HG03135 (cell line): ENCODE data around the gene EMC1.
"Not testable (repeated sequence)": the region's sequence is repeated elsewhere in the genome, so short reads cannot be mapped to it uniquely, and the experiment has no call there.

ENCODE experiments used
- ATAC-seq: cut with Tn5 transposase; IDR thresholded peaks from one replicate; pipeline ENCODE4 v1.9.1; 2021; ENCODE audit warnings: mild to moderate bottlenecking, moderate library complexity; ENCODE audit not compliant: unreplicated experiment

Gene EMC1

DNA sequence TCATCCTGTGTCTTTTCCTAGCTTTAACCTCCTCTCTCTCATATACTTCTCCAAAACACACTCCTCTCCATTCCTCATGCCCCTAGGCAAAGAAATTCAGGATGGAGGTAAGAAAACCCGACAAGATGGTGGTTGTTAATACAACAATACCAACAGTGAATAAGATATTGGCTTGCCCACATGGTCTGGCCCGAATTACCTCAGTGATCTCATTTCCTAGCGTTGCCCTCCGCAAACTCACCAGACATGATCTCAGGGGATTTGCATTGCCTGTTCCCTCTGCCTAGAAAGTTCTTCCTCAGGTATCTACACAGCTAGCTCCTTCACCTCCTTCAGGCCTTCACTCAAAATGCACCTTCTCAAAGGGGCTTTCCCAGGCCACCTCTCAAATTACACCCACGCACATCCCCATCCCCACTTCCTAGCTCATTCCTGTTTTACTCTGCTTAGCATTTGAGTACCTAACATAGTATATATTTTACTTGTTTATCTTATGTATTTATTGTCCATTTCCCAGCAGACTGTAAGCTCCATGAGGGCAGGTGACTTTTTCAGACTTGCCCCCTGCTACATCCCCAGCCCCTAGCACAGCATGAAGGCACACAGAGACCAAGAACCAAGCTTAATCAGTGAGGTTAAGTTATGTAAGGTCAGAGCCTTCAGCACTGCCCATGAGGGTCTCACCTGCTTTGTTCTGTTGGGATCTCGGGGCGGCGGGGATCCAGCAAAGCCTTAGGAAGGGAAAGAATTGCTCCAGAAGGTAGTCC, 31.1 kb downstream of the EMC1 start:
- ATAC-seq: no peak

DNA sequence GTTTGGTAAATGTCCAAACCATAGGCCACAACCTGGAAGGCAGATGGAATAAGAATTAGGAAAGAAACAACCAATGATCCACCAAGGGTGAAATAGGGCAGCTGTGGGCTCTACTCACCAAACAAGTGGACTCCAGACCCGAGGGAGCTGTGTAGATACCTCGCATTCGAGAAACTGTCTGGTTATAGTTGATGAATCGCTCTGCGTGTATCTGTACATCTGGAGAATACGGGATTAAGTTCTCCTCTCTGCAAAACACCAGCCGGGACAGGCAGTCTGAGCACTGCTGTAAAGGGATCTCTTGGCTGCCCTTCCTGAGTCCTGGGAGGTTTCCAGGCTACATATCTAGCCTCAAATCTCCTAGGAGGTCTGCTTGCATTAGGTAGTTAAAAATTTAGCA, 31.9 kb downstream of the EMC1 start:
- no peak for ATAC-seq

DNA sequence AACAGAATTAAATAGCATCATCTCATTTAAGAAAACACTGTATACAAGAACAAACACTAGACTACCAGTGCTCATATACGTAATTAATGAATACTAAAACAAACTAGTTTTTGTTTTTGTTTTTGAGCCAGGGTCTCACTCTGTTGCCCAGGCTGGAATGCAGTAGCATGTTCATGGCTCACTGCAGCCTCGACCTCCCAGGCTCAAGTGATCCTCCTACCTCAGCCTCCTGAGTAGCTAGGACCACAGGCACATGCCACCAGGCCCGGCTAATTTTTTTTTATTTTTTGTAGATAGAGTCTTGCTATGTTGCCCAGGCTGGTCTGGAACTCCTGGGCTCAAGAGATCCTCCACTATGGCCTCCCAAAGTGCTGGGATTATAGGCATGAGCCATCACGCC, 34.7 kb downstream of the EMC1 start:
- not testable (repeated sequence) for ATAC-seq

DNA sequence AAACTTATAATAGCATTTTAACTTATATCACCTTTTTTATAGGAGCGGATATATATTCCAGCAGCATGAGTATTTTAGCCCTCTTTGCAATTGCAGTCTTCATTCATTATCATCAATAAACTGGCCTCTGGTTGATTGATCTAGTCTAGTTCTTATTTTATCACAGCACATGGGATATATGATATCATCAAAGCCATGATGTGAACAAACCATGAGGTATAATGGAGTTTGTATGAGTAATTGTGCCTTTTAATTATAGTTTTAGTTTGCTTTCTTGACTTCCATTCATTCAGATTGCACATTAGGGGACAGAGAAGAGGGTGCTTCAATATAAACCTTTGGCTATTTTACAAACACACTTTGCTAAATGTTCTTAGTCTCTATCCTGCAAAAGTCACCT, 37.7 kb downstream of the EMC1 start:
- no peak for ATAC-seq

DNA sequence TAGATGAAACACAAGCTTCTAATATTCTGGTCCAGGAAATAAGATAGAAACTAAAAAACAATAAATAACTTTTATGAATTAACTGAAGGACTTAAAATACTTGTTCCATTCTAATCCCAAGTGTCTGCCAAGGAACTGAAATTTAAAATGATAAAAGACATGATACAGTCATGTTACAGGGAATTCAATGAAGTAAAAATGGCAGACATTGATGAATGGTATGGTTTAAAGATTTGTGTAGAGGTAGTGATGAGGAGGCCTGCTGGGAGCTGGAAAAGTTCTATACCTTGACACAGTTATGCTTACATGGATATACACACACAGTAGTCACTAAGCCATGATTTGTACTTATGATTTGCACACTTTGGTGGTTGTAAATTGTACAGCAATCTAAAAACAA, 39.2 kb downstream of the EMC1 start:
- no peak for ATAC-seq

DNA sequence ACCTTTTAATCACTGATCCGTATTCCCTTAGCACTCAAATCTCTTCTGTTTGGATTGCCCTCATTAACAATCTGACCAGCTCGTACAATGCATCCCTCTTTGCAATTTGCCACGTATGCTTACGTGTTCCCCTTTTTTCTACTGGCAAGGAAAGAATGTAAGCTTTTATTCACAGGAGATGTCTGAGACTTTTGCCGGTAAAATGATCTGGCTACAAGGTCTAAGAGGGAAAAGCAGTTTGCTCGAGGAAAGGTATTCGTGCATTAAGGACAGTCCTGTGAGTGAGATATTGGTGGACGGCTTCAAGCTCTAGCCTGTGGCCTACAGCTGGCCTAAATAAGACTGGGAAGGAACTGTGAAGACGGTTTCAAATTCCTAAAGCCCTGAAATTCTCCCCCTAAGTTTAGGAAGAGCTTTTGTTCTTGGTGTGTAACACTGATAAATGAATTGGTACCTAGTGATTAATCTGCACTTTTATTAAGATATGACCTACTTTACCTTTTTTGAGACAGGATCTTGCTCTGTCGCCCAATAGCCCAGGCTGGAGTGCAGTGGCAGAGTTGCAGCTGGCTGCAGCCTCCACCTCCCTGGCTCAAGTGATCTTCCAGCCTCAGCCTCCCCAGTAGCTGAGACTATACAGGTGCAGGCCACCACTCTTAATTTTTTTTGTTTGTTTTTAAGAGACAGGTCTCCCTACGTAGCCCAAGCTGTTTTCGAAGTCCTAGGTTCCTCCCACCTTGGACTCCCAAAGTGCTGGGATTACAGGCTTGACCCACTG, 40.4 kb downstream of the EMC1 start:
- no peak for ATAC-seq

DNA sequence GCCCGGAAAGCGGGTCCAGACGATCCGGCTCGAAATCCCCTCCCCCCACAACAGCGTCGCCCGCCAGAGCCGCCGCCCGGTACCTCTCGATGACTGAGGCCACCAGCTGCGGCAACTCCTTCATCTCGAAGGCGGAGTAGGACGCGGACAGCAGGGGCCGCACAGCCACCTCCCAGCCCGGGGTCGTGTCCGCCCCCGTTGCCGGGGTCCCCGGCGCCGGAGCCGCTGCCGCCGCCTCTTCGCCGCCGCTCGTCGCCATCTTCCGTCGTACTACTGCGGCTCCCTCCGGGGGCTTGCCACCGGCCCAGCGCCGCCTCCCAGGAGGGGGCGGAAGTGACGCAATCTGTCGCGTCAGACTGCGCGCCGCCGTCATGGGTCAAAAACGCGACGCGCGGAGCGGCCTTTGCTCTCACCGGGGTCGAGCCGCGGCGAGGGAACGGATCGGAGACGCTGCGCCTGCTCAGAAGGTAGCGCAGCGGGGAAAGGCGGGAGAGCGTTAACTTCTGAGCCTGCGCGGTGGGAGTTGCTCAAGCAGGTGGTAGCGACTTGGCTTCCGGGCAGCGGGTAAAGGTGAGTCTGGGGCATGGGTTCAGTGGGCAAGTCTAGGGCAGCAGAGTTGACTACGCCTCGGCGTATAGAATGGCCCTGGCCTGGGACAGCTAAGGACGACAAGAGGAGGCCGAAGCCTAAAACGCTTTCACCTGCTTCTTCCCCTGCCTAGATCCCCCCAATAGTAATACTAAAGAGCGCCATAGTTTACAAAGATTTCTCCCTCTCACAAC, 41.1 kb downstream of the EMC1 start, which contains the start of gene UBR4:
Gene UBR4 (minus strand): TSS at position 277 of the 782 bp plus-strand sequence. CDS start 18 bp downstream, at position 259.
- peak; percentile 76 for ATAC-seq

DNA sequence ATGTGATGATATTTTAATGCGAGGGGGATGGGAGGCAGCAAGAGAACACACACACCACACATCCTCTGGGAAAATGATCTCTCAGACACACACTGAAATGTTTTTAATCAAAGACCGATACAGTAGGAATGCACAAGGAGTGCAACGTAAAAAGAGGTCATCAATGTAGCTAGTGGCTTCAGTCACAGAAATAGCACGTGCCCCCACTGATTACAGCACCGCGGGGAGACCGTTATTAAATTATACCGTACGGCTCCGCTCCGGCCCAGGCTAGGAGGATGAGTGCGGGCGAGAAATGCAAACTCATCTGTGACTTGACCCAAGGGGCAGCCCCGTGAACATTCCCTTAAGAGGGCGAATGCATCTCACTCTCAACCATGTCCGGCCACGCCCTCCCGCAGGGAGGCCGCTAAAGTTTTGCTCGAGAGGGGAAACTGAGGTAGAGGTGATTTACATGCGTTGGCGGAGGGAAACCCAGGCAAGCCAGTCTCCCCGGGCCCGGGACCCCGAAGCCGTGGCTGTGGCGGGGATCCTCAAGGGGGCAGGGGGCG, 41.8 kb downstream of the EMC1 start:
- ATAC-seq: peak; percentile 49

DNA sequence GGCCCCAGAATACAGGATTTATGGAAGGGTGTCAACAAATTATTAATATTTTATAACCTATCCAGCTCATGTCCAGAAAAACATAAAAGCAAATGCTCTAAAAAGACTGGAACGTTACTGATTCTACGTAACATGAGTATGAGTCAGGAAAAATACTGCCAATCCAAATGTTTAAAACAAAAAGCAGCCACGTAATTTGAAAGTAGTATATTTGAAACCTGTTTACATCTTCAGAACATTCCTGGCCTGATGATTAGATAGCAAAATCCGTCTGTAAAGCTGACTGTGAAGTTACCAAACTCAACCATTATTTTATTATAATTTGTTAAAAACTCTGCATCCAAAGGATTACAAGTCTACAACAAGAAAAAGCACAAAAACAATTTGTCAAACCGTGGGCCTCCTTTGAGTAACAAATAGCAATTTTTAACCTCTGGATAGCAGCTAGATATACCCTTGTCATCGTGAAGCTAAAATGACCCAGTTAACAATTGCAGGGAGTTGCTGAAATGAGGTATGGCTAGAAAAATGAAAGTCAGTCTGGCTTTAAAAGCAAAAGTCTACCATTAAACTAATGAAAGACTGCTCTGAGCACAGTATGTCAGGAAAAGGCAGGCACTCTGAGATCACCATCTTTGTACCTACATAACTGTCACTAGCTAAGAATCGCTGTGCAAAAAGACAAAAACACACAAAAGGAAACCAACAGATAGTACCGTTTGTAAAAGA, 42.5 kb downstream of the EMC1 start:
- no peak for ATAC-seq

DNA sequence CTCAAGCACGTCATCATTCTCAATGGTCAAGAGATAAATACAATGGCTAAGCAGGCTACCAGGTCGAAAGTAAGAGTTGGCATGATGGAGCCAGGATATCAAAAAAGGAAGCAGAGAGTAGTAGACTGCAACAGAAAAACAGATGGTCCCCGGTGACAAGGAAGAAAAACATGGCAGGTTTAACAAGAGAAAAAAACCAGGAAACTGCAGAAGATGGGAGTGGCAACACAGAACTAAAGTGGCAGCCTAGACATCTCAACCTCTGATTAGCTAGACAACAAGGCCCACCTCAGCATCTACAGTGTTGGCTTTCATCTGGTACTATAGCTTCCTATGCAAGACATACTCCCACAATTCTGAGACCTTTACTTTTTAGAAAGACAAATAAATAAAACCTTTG, 44.4 kb downstream of the EMC1 start:
- no peak for ATAC-seq

DNA sequence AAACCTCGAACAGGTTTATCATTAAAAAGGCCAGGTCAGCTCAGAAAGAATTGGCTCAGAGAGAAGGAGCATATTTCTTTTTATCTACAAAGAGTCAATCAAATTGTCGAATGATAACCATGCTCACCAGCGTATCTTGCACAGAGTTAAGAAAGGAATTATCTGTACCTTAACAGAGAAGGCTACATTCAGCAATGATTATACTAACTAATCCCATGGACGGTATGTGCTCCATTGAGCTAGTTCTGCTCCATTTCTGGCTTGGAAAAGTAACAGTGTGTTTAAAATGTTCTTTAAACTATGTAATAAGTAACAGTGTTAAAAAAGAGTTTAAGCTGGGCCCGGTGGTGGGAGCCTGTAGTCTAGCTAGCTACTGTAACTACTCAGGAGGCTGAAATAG, 45.5 kb downstream of the EMC1 start:
- no peak for ATAC-seq

DNA sequence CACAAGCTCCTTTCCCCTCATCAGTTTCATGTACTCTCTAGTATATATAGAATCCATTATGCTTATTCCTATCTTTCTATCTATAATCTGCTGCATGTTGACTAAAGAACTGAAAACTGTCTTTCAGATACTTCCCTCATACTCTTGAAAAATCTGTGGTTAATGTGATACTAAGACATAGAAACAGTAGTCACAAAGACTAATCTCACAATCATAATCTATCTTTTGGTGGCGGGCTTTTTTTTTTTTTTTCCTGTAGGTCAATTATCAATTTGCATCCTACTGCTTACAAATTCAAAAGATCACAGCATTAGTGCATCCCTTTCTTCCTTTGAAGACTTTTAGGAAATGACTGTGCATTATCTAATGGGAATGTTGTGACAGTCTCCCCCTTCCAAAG, 45.9 kb downstream of the EMC1 start:
- no peak for ATAC-seq

DNA sequence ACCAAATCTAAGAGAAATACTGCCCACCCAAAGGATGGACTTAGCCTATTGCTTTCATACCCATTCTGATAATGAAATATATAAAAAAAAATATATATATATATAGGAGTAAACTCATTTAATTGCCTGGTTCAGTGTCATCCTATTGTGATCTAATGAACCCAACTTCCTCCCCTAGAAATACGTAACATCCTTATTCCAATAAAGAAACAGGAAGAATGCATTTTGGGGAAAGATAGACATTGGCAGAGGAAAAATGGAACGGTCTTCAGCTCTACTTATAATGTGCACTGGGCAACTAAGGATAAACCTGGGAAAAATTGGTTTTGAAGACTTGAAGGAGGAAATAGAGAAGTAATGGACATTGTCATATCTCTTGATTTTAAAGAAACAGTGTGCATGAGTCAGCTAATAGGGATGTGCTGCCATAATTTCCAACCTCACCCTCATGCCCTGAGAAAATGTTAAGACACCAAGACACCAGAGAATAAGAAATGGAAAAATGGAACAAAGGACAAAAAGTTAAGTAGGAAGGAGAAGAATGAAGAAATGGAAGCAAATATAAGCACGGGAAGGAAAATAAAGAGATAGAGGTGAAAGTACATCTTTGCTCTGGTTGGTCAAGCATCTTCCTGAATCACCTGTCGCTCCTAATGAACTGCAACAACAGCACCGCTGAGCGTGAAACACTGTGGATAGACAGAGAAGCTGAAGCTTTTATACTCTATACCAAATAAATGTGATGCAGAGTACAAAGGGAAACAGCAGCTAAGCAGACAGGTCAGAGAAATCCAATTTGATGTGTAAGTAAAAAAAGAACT, 46.7 kb downstream of the EMC1 start:
- ATAC-seq: no peak

DNA sequence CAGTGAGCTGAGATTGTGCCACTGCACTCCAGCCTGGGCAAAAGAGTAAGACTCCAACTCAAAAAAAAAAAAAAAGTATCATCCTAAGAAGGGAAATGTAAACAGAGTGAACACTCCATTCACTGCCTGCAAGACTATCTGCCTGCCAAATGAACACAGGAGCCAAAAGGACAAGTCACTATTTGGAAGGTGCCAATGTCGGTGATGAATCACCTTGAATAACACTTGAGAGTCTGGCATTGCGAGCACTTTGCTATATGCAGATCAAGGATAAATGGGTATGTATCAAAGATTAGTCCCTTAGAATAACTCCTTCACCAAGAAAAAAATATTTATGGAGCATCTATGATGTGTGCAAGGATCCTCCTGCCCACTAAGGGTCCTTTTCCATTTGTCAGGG, 47.9 kb downstream of the EMC1 start:
- no peak for ATAC-seq

DNA sequence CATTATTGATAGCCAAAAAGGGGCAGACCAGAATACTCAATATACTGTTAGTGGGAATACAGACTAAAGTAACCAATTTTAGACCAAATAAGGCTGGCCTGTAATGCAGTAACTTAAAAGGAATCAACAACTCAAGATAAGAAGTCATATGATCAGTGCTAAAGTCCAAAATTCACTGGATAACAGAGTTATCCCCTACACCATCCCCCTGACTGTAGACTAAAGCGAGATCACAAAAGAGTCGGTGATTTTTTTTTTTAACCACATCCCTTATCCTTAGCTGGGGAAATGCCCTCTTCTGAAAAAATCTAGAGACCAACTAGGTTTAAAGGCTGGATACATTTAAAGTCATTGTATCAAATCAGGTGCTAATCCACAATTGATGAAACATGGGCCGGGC, 48.9 kb downstream of the EMC1 start:
- ATAC-seq: no peak

DNA sequence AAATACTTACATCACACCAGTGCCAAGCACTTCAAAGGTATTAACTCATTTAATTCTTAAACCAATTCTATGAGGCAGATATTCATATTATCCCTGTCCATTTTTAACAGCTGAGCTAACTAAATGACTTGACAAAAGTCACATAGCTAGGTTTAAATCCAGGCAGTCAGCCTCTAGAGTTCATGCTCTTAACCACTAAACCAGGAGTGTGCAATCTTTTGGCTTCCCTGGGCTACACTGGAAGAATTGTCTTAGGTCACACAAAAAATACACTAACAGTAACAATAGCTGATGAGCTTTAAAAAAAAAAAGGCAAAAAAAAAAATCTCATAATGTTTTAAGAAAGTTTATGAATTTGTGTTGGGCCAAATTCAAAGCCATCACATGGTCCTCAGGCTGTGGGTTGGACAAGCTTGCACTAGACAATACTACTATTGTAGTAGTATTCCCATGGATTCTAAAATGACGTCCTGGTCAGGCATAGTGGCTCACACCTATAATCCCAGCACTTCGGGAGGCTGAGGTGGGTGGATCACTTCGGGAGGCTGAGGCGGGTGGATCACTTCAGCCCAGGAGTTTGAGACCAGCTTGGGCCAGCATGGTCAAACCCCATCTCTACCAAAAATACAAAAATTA, 51.2 kb downstream of the EMC1 start:
- no peak for ATAC-seq

DNA sequence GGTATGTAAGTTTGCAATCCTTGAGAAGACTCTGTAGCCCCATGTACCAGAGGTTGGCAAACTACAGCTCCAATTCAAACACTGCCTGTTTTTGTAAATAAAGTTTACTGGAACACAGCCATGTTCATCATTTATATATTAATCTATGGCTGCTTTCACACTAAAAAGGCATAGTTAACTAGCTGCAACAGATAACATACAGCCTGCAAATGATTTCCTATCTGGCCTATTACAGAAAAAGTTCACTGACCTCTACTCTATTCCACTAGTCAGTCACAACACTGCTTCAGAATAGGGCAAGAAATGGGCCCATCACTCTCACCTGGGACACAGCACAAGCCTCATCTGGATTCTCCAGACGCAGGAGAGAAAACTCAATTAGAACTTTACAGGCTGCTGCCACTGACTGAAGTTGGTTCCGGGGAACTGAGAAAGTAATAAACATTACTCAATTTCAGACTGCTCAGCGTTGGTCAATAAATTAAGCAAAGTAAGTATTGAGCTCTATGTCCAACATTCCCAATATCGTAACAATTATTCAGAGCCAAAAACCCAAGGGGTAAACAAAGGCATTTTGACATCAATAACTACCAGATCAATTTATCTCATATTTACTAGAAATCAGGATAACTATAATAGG, 51.9 kb downstream of the EMC1 start:
- no peak for ATAC-seq

DNA sequence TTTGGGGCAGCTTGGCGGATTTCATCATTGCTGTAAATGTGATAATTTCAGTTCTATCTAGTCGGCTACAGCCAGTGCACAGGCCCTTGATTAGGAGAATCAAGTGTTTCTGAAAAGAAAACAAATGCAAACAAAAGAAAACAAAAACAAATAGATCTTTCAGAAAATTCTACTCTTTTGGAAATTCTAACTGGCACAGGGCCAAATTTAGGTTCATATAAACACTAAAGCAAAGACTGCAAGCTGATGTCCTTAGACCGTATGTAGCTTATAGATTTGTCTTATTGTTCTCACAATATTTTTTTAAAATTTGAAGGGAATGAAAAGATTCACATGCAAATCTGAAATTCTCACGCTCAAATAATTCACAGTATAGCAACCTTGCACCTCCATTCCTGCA, 52.5 kb downstream of the EMC1 start:
- no peak for ATAC-seq

DNA sequence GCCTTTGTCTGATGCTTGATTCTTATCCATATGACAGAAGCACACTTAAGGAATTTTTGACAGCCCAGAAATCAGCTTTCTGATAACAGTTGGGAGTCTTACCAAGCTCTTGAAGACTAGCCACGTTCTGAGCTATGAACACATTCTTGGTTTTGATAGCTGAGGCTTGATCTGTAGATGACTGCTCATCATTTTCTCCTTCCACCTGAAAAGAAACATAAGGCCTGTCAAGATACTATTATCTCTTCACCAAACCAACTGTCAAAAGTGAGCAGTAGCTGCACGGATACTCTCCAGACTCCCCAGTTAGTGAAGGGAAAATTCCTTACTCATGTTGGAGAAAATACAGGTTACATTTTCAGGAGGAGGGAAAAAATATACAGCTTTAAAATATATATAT, 53.5 kb downstream of the EMC1 start:
- ATAC-seq: no peak
